CD4-positive, CD25-positive, alpha-beta regulatory T cell (primary cell): ENCODE measurements around the gene APOE. TPM values are rescaled to one million over a fixed set of nuclear protein-coding genes. Genes with fewer than 3 reads are reported as not detected.
"Not testable (repeated sequence)": the region's sequence is repeated elsewhere in the genome, so short reads cannot be mapped to it uniquely, and the experiment has no call there.

Source experiments
- ATAC-seq, 2 donors: fragments of 150-1000 bp; cut with Tn5 transposase; one replicate each; pipeline ENCODE4 v1.10.0; 2021; ENCODE audit warnings: low read depth in 2 of 2, moderate number of reproducible peaks in 2 of 2, moderate library complexity in 1 of 2
- DNase-seq, 3 donors: peaks; one replicate each; pipeline versions ENCODE4 v3.0.0 to v3.0.0-alpha.2; 2012 to 2022; ENCODE audit warnings: mixed read lengths in 1 of 3
- H3K27ac ChIP-seq: one replicate; pipeline ENCODE4 v1.7.0; 2013; ENCODE audit warnings: mild to moderate bottlenecking, low read length; ENCODE audit not compliant: insufficient read depth, poor library complexity, severe bottlenecking
- H3K27me3 ChIP-seq: one replicate; pipeline ENCODE4 v1.7.0; 2013; ENCODE audit warnings: low read length; ENCODE audit not compliant: control insufficient read depth, insufficient read depth
- H3K36me3 ChIP-seq: one replicate; pipeline ENCODE4 v1.7.0; 2013; ENCODE audit warnings: mild to moderate bottlenecking, low read length, moderate library complexity; ENCODE audit not compliant: control insufficient read depth, insufficient read depth
- H3K4me1 ChIP-seq: 2 replicates; pipeline ENCODE4 v1.7.0; 2013; ENCODE audit warnings: mild to moderate bottlenecking, low read length; ENCODE audit not compliant: insufficient read depth, control insufficient read depth, poor library complexity, severe bottlenecking
- H3K4me3 ChIP-seq: one replicate; pipeline ENCODE4 v1.7.0; 2013; ENCODE audit warnings: low read depth, mild to moderate bottlenecking, low read length, moderate library complexity
- H3K9me3 ChIP-seq, 2 experiments: 1 replicate in 1 of 2; 2 replicates in 1 of 2; pipeline ENCODE4 v1.7.0; 2013; ENCODE audit warnings: low read length in 2 of 2, mild to moderate bottlenecking in 1 of 2, moderate library complexity in 1 of 2; ENCODE audit not compliant: control insufficient read depth in 2 of 2
- H3K27ac Mint-ChIP-seq, 3 donors: one replicate each; pipeline ENCODE4 v1.8.0; 2020 to 2022; ENCODE audit warnings: mild to moderate bottlenecking in 3 of 3, mixed read lengths in 3 of 3, moderate library complexity in 2 of 3
- H3K27me3 Mint-ChIP-seq: one replicate; pipeline ENCODE4 v1.8.0; 2022; ENCODE audit warnings: mild to moderate bottlenecking, mixed read lengths
- H3K36me3 Mint-ChIP-seq: one replicate; pipeline ENCODE4 v1.8.0; 2020; ENCODE audit warnings: mixed read lengths
- H3K4me1 Mint-ChIP-seq, 4 donors: one replicate each; pipeline ENCODE4 v1.8.0; 2020 to 2022; ENCODE audit warnings: mixed read lengths in 4 of 4, mild to moderate bottlenecking in 1 of 4
- H3K4me3 Mint-ChIP-seq, 4 donors: one replicate each; pipeline ENCODE4 v1.8.0; 2020 to 2022; ENCODE audit warnings: mild to moderate bottlenecking in 4 of 4, mixed read lengths in 4 of 4, moderate library complexity in 3 of 4
- H3K9me3 Mint-ChIP-seq, 7 donors: one replicate each; pipeline ENCODE4 v1.8.0; 2020 to 2022; ENCODE audit warnings: mixed read lengths in 7 of 7, mild to moderate bottlenecking in 3 of 7, moderate library complexity in 2 of 7
- polyA plus RNA-seq, 4 donors: library from polyadenylated mRNA; unstranded; fragments of 300-500 nt; fragmentation: Illumina TruSeq; gene quantifications; one replicate each; pipeline ENCODE4 v1.2.3, GENCODE V29; 2021
- total RNA-seq: library from RNA; stranded (reverse); gene quantifications from one replicate; pipeline ENCODE4 v1.2.3, GENCODE V29; 2022

APOE gene
- total and polyA plus RNA-seq, 5 donors from 2014 or later: 1.4 TPM; not detected in 4

DNA sequence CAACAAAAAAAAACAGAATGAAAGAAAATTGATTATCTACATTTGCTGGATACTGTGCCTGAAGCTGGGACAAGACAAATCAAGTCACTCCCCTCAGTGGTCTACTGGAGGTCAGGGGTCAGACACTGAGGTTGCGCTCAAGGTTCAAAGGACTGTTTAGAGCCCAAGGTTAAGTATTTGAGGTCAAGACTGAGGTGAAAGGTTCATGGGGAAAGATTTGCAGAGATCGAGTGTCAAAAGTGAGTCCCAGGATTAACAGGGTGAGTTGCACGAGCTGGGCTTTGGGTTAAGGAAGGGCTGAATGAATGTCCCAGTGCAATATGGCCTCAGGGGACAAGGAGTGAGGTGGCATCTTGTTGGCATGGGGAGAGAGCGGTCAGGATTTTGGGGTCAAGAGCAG lies 17.9 kb upstream of the APOE start:
- no peak overlapping the region for H3K27ac ChIP-seq
- Mint-ChIP-seq H3K36me3 (peaks cover 5% of the 10 kb centered on the region), H3K27me3 (peaks cover 13% of the 10 kb centered on the region), H3K4me1 (peaks cover 0 to 25% (median 18%) of the 10 kb centered on the region in 4 donors), H3K9me3 (peaks cover 0 to 2% (median 0%) of the 10 kb centered on the region in 7 donors), H3K27ac (peak overlapping the region in 2 of 3 donors; percentile 9 to 87), H3K4me3 (peak overlapping the region in 1 of 4 donors; percentile 53)
- no peaks in the 10 kb centered on the region for H3K36me3 ChIP-seq
- no peak for ATAC-seq
- H3K27me3 ChIP-seq: no peaks in the 10 kb centered on the region
- H3K9me3 ChIP-seq: no peaks in the 10 kb centered on the region
- H3K4me3 ChIP-seq: no peak overlapping the region
- DNase-seq: no peak
- H3K4me1 ChIP-seq: peaks cover 19% of the 10 kb centered on the region

DNA sequence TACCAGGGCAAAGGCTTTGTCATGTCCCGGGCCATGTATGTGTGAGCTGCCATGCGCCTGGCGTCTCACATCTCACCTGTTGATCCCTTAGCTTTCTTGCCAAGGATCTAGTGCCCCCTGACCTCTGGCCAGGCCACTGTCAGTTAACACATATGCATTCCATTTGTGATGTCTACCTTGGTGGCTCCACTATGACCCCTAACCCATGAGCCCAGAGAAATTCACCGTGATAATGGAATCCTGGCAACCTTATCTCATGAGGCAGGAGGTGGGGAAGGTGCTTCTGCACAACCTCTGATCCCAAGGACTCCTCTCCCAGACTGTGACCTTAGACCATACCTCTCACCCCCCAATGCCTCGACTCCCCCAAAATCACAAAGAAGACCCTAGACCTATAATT lies 17.3 kb upstream of the APOE start:
- Mint-ChIP-seq H3K27ac (peak overlapping the region in 1 of 3 donors; percentile 65), H3K27me3 (peaks cover 13% of the 10 kb centered on the region), H3K4me1 (peaks cover 0 to 31% (median 22%) of the 10 kb centered on the region in 4 donors), H3K4me3 (peak overlapping the region in 1 of 4 donors; percentile 48)
- not testable (repeated sequence) for H3K36me3 Mint-ChIP-seq, H3K9me3 Mint-ChIP-seq, H3K4me3 ChIP-seq, ATAC-seq, H3K27ac ChIP-seq, H3K27me3 ChIP-seq, H3K9me3 ChIP-seq, DNase-seq, H3K36me3 ChIP-seq
- H3K4me1 ChIP-seq: peaks cover 19% of the 10 kb centered on the region

DNA sequence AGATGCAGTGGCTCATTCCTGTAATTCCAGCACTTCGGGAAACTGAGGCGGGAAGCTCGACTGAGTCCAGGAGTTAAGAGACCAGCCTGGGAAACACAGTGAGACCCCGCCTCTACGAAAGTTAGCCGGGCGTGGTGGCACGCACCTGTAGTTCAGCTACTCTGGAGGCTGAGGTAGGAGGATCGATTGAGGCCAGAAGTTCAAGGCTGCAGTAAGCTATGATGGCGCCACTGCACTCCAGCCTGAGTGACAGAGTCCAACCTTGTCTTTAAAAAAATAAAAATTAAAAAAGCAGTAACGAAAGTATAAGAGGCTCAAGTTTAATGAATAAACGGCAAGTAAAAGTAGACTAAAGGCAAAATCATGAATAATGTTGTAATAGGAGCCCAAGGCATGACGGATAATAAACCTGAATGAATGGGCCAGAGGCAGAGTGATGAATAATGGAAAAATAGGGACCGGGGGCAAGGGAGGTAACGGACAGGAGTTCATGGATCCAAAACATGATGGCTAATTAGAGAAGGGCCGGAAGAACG lies 15.7 kb upstream of the APOE start:
- H3K27me3 ChIP-seq: no peaks in the 10 kb centered on the region
- H3K4me1 ChIP-seq: peaks cover 19% of the 10 kb centered on the region
- peaks cover 9% of the 10 kb centered on the region for H3K27me3 Mint-ChIP-seq
- H3K4me3 Mint-ChIP-seq: peak overlapping the region; percentile 86 to 92 (median 89)
- peak overlapping the region; percentile 61 to 97 (median 92) for H3K27ac Mint-ChIP-seq
- peaks cover 15% of the 10 kb centered on the region for H3K36me3 Mint-ChIP-seq
- no peak for DNase-seq
- H3K9me3 Mint-ChIP-seq: peaks cover 0 to 2% (median 0%) of the 10 kb centered on the region in 7 donors
- no peak for ATAC-seq
- peak overlapping the region; percentile 96 for H3K4me3 ChIP-seq
- H3K9me3 ChIP-seq: no peaks in the 10 kb centered on the region
- peaks cover 0 to 38% (median 23%) of the 10 kb centered on the region in 4 donors for H3K4me1 Mint-ChIP-seq
- peak overlapping the region; percentile 98 for H3K27ac ChIP-seq
- H3K36me3 ChIP-seq: peaks cover 18% of the 10 kb centered on the region

DNA sequence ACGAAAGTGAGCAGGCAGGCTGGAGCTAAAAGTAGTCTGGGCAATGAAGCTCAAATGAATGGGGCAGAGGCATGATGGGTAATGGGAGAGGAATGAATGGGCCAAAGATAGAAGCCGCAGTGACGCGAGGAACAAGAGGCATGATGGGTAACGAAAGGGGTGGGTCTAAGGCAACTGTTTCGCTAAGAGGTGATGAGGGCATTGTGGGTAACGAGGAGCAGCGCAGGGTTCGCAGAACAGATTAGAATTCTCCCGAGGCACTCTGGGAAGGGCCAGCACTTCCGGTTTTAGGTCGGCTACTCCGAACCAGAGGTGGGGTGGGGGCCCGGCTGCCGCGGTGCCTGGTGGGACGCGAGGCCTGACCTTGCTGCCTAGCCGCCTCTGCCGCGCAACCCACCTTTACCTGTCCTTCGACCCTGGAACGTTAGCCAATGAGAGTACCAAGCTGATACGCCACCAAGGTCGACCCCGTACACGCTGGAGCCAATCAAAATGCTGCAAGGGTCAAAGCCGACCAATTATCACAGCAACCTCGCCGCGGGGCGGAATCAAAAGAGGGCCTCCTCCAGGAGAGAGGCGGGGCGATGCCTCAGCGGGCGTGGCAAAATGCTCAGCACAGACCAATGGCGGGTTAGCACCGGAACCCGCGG lies 15.1 kb upstream of the APOE start:
- Histone ChIP-seq H3K27ac (peak overlapping the region; percentile 98), H3K36me3 (peaks cover 22% of the 10 kb centered on the region), H3K4me3 (peak overlapping the region; percentile 96), H3K9me3 (no peaks in the 10 kb centered on the region), H3K27me3 (no peaks in the 10 kb centered on the region), H3K4me1 (peaks cover 19% of the 10 kb centered on the region)
- Mint-ChIP-seq H3K27me3 (peaks cover 9% of the 10 kb centered on the region), H3K4me1 (peaks cover 0 to 40% (median 25%) of the 10 kb centered on the region in 4 donors), H3K36me3 (peaks cover 17% of the 10 kb centered on the region), H3K4me3 (peak overlapping the region; percentile 86 to 92 (median 89)), H3K27ac (peak overlapping the region; percentile 61 to 97 (median 92)), H3K9me3 (peaks cover 0 to 2% (median 0%) of the 10 kb centered on the region in 7 donors)
- DNase-seq: peak in 2 of 3 donors; percentile 100
- peak; percentile 82 for ATAC-seq

DNA sequence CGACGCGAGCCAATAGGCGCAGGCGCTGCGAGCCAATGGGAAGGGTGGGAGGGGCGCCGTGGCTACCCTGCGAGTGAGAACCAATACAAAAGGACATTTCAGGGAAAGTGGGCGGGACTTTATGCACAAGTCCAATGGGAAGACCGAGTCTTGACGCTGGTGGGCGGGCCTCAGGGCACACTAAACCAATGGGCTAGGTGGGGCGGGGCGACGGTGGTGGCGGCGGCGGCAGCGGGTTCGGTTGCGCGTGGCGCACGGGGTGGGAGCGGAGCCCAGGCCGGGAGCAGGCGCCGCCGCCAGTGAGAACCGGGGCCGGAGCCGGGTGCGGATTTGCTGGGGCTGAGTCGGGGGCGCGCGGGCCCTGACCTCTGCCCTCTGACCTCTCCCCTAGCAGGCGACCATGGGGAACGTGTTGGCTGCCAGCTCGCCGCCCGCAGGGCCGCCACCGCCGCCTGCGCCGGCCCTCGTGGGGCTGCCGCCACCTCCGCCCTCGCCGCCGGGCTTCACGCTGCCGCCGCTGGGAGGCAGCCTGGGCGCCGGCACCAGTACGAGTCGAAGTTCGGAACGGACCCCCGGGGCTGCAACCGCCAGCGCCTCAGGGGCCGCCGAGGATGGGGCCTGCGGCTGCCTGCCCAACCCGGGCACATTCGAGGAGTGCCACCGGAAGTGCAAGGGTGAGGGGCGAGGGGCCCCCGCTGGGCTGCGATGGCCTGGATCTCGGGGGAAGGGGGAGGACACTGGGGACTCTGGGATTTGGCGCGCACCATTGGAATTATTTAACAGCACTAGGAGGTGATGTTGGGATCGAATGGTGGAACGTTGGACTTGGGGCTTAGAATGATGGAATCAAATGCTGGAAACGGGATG lies 14.3 kb upstream of the APOE start, which contains the start of gene TOMM40:
TSS of gene TOMM40 (plus strand) at position 239 of the 867 bp plus-strand sequence. CDS start at position 401, 162 bp downstream.
- H3K27me3 Mint-ChIP-seq: peaks cover 9% of the 10 kb centered on the region
- peak within 1 kb of the TSS; percentile 91 to 97 (median 92) for H3K27ac Mint-ChIP-seq
- no peak for ATAC-seq
- DNase-seq: peak in 2 of 3 donors; percentile 28 to 100
- peak within 1 kb of the TSS; percentile 86 to 94 (median 91) for H3K4me3 Mint-ChIP-seq
- Histone ChIP-seq H3K4me3 (peak within 1 kb of the TSS; percentile 96), H3K27ac (peak within 1 kb of the TSS; percentile 98), H3K9me3 (no peaks in the 10 kb centered on the region), H3K27me3 (no peaks in the 10 kb centered on the region), H3K4me1 (peaks cover 19% of the 10 kb centered on the region), H3K36me3 (peaks cover 29% of the 10 kb centered on the region)
- peaks cover 0 to 44% (median 26%) of the 10 kb centered on the region in 4 donors for H3K4me1 Mint-ChIP-seq
- peaks cover 0 to 2% (median 0%) of the 10 kb centered on the region in 7 donors for H3K9me3 Mint-ChIP-seq
- peaks cover 23% of the 10 kb centered on the region for H3K36me3 Mint-ChIP-seq

DNA sequence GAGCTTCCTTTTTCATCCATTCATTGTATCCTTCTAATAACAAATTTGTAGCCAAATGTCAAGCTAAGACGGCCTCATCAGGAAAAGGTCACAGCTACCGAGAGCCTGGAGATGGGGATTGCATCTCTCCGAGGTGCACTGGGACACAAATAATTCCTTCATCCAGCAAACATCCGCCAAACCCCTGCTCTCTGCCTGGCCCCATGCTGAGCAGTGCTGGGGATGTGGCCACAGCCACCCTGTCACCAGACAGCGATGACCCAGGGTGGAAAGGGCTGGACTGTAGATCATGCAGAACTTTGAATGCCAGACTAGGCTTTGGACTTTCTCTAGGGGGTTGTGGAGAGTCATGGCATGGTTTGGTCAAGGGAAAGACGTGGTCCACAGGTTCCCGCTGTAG lies 12.7 kb upstream of the APOE start:
- Histone ChIP-seq H3K36me3 (peaks cover 41% of the 10 kb centered on the region), H3K4me1 (peaks cover 19% of the 10 kb centered on the region), H3K9me3 (no peaks in the 10 kb centered on the region), H3K27ac (no peak overlapping the region), H3K27me3 (no peaks in the 10 kb centered on the region), H3K4me3 (no peak overlapping the region)
- peaks cover 6% of the 10 kb centered on the region for H3K27me3 Mint-ChIP-seq
- peak overlapping the region; percentile 72 to 94 (median 88) for H3K4me3 Mint-ChIP-seq
- ATAC-seq (no peak), DNase-seq (no peak)
- peaks cover 0 to 2% (median 0%) of the 10 kb centered on the region in 7 donors for H3K9me3 Mint-ChIP-seq
- H3K36me3 Mint-ChIP-seq: peaks cover 28% of the 10 kb centered on the region
- peak overlapping the region in 2 of 3 donors; percentile 89 to 92 for H3K27ac Mint-ChIP-seq
- peaks cover 0 to 46% (median 26%) of the 10 kb centered on the region in 4 donors for H3K4me1 Mint-ChIP-seq

DNA sequence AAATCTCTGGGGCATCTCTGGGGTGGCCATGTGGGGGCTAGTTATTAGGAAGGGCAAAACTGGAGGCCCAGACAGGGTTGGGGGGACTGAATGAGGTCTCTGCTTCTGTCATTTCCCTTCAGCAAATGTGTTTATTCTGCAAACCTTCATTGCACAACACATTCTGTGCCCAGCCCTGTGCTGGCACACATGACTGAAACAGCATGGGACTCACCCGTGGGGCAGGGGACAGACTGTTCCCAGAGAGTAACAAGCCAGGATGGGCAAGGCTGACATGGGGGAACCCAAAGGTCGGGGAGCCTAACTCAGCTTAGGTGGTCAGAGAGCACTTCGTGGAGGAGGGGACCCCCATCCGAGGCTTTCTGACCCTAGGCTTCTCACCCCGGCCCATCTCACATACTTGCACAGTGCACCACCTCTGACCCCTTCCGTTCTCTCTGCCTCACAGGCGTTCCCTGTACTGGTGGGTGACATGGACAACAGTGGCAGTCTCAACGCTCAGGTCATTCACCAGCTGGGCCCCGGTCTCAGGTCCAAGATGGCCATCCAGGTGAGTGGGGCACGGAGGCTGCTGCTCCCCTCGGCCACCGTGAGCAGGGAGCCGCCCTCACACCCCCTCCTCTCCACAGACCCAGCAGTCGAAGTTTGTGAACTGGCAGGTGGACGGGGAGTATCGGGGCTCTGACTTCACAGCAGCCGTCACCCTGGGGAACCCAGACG lies 12.1 kb upstream of the APOE start:
- peak overlapping the region; percentile 72 to 93 (median 86) for H3K4me3 Mint-ChIP-seq
- H3K27ac Mint-ChIP-seq: no peak overlapping the region

More for the DNA sequence above, 12.1 kb upstream of the APOE start:
- ATAC-seq: no peak
- DNase-seq: no peak
- peaks cover 46% of the 10 kb centered on the region for H3K36me3 ChIP-seq
- H3K9me3 Mint-ChIP-seq: peaks cover 0 to 2% (median 0%) of the 10 kb centered on the region in 7 donors
- no peak overlapping the region for H3K27ac ChIP-seq
- no peaks in the 10 kb centered on the region for H3K27me3 ChIP-seq
- H3K27me3 Mint-ChIP-seq: peaks cover 5% of the 10 kb centered on the region
- H3K4me1 ChIP-seq: peaks cover 19% of the 10 kb centered on the region
- H3K4me1 Mint-ChIP-seq: peaks cover 0 to 44% (median 26%) of the 10 kb centered on the region in 4 donors
- H3K4me3 ChIP-seq: no peak overlapping the region
- H3K9me3 ChIP-seq: no peaks in the 10 kb centered on the region
- peaks cover 31% of the 10 kb centered on the region for H3K36me3 Mint-ChIP-seq
